AG04449 (cell line): ENCODE results near the gene MTM1.

Experiments used
- CTCF ChIA-PET: fragments of 350-600 bp; formaldehyde crosslinking; extraction: SDS; loops from one replicate; lab custom pipeline; 2021; ENCODE audit warnings: antibody characterized with exemption; lab: Yijun Ruan, JAX
- POLR2A ChIA-PET: fragments of 400-600, 350-600 bp; formaldehyde crosslinking; extraction: SDS; loops from one replicate; lab custom pipeline; 2020; ENCODE audit warnings: antibody characterized with exemption, inconsistent platforms; lab: Yijun Ruan, JAX
- DNase-seq: peaks from one replicate; pipeline ENCODE4 v3.0.0-alpha.2; 2010; ENCODE audit warnings: low read depth, low spot score
- H3K4me3 ChIP-seq: 2 replicates; pipeline ENCODE4 v1.5.1; 2011; ENCODE audit warnings: low read depth, mild to moderate bottlenecking, control low read depth, low read length
- TF ChIP-seq, protein P1 (sequence below): IDR thresholded peaks from one replicate; pipeline ENCODE4 v1.5.1; 2011; ENCODE audit warnings: mild to moderate bottlenecking, moderate library complexity, low read length, control low read depth, inconsistent platforms; ENCODE audit not compliant: insufficient read depth; ENCODE audit errors: missing control alignments

MTM1 gene

DNA sequence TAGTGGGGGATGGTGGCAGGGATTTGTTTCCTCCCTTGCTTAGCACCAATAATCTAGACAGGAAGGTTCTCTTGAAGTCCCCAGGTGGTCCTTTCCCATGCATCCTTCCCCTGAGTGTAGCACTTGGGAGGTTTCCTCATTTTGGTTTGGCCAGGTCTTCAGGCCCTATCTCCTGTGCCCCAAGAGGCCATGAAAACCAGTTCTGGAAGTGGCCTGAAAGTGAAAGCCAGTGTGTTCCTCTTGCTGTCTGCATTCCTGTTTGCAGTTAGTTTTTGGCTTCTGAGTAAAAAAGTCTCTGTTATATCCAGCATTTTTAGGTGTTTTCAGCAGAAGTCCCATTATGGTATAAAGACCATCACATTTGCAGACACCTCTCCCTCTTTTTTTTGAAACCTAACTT lies 59.5 kb downstream of the MTM1 start:
- CTCF ChIA-PET: no interaction called here
- POLR2A ChIA-PET: no interaction called here
- DNase-seq: no peak
- TF ChIP-seq, protein P1, sequence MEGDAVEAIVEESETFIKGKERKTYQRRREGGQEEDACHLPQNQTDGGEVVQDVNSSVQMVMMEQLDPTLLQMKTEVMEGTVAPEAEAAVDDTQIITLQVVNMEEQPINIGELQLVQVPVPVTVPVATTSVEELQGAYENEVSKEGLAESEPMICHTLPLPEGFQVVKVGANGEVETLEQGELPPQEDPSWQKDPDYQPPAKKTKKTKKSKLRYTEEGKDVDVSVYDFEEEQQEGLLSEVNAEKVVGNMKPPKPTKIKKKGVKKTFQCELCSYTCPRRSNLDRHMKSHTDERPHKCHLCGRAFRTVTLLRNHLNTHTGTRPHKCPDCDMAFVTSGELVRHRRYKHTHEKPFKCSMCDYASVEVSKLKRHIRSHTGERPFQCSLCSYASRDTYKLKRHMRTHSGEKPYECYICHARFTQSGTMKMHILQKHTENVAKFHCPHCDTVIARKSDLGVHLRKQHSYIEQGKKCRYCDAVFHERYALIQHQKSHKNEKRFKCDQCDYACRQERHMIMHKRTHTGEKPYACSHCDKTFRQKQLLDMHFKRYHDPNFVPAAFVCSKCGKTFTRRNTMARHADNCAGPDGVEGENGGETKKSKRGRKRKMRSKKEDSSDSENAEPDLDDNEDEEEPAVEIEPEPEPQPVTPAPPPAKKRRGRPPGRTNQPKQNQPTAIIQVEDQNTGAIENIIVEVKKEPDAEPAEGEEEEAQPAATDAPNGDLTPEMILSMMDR: no peak
- no peak overlapping the region for H3K4me3 ChIP-seq

DNA sequence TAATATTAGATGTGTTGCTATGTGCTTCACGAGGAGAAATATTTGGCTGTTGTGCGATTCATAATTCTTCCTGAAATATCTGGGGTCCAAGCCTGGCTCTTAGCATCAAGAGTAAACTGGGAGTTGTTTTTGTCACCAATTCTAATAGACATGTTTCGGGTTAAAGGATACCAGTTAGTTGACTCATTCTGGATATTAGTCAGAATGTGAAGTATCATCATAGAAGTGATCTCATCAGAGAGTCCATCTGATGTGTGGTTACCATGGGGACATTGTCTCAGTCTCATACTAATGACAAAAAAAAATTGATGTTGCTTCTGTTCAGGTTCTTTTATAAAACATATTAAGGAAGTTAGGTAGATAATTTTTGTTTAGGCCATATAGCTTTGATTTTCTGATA lies 67.5 kb downstream of the MTM1 start:
- no peak overlapping the region for H3K4me3 ChIP-seq
- ChIA-PET CTCF (interaction anchor here (0.6 to 1.1 kb wide), 3 partner anchors 8 to 46 kb away, joined by 3 to 4 read pairs (median 3); no protein-coding TSS in a partner anchor), POLR2A (no interaction called here)
- DNase-seq: peak; percentile 21
- TF ChIP-seq, protein P1: no peak

DNA sequence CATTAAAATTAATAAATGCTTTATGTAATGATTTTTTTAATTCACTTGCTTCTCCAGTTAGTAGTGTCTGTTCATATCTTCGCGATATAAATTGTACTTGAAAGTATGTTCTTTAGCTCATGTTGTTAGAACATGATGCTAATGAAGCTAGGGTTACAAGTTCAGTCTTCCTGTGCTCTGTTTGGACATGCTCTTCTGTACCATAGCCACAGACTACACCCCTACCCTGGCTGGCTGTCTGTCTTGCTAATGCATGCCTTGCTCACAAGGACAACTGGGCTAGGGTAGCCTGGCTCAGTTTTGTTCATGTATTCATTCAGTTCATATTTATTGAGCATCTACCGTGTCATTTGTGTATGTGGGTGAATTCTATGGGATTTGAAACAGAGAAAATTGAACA lies 74.0 kb downstream of the MTM1 start:
- ChIA-PET CTCF (no interaction called here), POLR2A (no interaction called here)
- no peak overlapping the region for H3K4me3 ChIP-seq
- TF ChIP-seq, protein P1: no peak
- no peak for DNase-seq

DNA sequence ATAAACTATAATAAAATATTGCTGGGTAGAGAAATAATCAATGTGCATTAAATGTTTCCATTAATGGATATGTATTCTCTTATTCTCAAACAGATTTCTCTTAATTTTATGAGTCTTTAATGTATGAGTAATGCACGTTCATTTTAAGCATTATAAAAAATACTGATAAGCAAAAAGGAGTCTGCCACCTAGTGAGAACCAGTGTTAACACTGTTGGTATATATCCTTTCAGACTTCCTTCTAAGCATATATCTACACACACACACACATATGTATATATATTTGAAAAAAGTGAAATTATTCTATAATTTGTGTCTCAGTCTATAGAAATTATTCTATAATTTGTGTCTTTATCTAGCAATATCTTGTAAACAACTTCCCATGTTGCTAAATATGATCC lies 74.8 kb downstream of the MTM1 start:
- TF ChIP-seq, protein P1: no peak
- ChIA-PET POLR2A (no interaction called here), CTCF (interaction anchor here (0.6 to 1.2 kb wide), 3 partner anchors 8 to 279 kb away, joined by 3 read pairs; no protein-coding TSS in a partner anchor)
- no peak for DNase-seq
- H3K4me3 ChIP-seq: no peak overlapping the region

DNA sequence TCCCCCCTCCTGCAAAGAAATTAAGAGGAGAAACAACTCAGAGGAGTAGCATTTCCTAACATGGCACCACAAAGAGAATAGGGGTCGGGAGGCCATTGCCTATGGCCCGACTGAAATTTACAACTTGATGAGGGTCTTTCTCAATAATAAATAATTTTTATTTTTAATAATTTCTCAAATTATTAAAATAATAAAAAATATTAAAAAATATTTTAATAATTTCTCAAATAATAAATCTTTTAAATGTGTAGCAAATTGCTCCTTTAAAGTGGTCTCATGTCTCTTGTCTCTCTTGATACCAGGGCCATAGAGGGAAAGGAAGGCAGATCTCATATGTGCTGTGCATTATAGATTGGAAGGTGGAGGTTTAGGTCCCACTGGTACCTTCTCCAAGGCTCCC lies 75.5 kb downstream of the MTM1 start:
- POLR2A ChIA-PET: no interaction called here
- CTCF ChIA-PET: interaction anchor here (0.6 to 1.4 kb wide), 5 partner anchors 8 to 693 kb away, joined by 3 to 4 read pairs (median 3); no protein-coding TSS in a partner anchor
- TF ChIP-seq, protein P1: no peak
- no peak overlapping the region for H3K4me3 ChIP-seq
- no peak for DNase-seq

DNA sequence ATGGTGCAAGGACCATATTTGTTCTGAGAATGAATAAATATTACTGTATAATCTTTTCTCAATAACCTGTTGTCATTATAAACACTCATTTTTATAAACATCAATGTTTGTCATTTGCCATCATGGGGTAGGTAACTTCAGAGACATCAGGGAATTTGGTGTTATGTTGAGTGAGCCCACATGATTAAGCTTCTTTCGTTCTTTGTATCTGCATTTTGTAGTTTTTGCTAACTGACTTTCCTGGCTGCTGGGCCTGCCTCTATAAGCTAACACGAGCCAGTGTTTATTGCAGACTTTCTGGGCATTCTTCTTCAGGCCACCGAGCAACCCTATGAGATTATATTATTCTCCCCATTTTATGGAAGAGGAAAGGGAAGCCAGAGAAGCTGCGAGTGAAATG lies 76.0 kb downstream of the MTM1 start:
- no peak for DNase-seq
- POLR2A ChIA-PET: no interaction called here
- CTCF ChIA-PET: interaction anchor here (1.2 to 1.4 kb wide), 3 partner anchors 9 to 693 kb away, joined by 3 to 4 read pairs (median 3); no protein-coding TSS in a partner anchor
- no peak overlapping the region for H3K4me3 ChIP-seq
- TF ChIP-seq, protein P1: no peak
